WERI-Rb-1 (cell line): ENCODE results near the gene EDNRB.
"Not testable (repeated sequence)": the region's sequence is repeated elsewhere in the genome, so short reads cannot be mapped to it uniquely, and the experiment has no call there.

Source experiments
- DNase-seq: peaks from one replicate; pipeline ENCODE4 v3.0.0-alpha.2; 2020
- H3K27ac ChIP-seq: fragments of 250-450 bp; sonication (Bioruptor Pico); 2 replicates; pipeline ENCODE4 v1.5.1; 2020; ENCODE audit warnings: mild to moderate bottlenecking, moderate library complexity
- H3K27me3 ChIP-seq: fragments of 250-450 bp; sonication (Bioruptor Pico); 2 replicates; pipeline ENCODE4 v1.5.1; 2021; ENCODE audit warnings: mild to moderate bottlenecking, low read depth, moderate library complexity; ENCODE audit not compliant: insufficient read depth, severe bottlenecking
- H3K36me3 ChIP-seq: fragments of 250-450 bp; sonication (Bioruptor Pico); 2 replicates; pipeline ENCODE4 v1.5.1; 2020; ENCODE audit warnings: mild to moderate bottlenecking, moderate library complexity
- H3K4me3 ChIP-seq: 2 replicates; pipeline ENCODE4 v1.5.1; 2011; ENCODE audit warnings: low read depth, mild to moderate bottlenecking, control low read depth, low read length
- H3K9me3 ChIP-seq: fragments of 250-450 bp; sonication (Bioruptor Pico); 2 replicates; pipeline ENCODE4 v1.5.1; 2021; ENCODE audit warnings: mild to moderate bottlenecking, moderate library complexity; ENCODE audit not compliant: severe bottlenecking
- CTCF ChIP-seq: IDR thresholded peaks from 2 replicates; pipeline ENCODE4 v1.5.1; 2011; ENCODE audit warnings: low read depth, mild to moderate bottlenecking, control low read depth, inconsistent platforms, low read length

EDNRB gene

DNA sequence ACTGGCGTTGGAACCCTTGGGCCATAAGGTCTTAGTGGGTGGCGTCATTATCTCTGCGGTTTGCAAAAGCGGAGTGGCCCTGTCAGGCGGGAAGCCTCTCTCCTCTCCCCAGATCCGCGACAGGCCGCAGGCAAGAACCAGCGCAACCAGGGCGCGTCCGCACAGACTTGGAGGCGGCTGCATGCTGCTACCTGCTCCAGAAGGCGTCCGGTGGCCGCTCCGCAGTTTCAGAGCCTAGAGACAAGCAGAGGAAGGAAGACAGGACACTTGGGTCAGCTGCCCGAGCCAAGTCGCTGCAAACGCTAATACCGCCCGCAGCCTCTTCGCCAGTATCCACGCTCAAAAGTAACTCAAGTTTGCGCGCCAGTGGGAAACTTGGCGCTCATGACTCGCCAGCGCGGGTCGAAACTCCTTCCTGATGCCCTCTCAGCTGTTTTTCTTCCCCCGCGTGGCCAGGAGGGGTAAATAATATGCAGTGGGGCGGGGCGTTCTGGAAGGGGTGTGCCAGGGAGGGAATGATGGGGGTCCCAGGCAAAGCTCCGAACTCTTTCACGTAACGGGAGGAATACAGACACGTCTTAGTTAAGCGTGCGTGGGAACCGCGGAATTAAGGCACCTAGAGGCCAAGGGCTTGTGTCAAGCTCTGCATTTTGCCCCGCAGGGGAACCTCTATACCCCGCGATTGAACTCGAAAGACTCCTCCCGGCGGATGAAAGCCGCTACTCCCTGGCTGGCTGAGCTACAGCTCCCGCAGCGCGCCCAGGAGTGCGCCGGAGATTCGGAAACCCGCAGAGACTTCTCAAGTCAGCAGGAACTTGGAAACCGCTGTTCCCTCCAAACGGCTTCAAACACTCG lies at the start of gene EDNRB:
TSS of gene EDNRB (minus strand) at position 441 of the 855 bp plus-strand sequence. CDS start at position 183, 258 bp downstream.
- Histone ChIP-seq H3K27ac (no peak within 1 kb of the TSS), H3K36me3 (no peaks in the 10 kb centered on the region), H3K9me3 (no peaks in the 10 kb centered on the region), H3K4me3 (peak within 1 kb of the TSS; percentile 69), H3K27me3 (no peaks in the 10 kb centered on the region)
- peak; percentile 27 for DNase-seq
- no peak for TF ChIP-seq CTCF

- no peak for DNase-seq
- Histone ChIP-seq H3K36me3 (no peaks in the 10 kb centered on the region), H3K27me3 (no peaks in the 10 kb centered on the region), H3K9me3 (no peaks in the 10 kb centered on the region), H3K4me3 (no peak overlapping the region), H3K27ac (no peak overlapping the region)
- TF ChIP-seq CTCF = no peak
Measured at GRCh38 chr13:77966671-77967070, 48.0 kb upstream of the EDNRB start.

DNA sequence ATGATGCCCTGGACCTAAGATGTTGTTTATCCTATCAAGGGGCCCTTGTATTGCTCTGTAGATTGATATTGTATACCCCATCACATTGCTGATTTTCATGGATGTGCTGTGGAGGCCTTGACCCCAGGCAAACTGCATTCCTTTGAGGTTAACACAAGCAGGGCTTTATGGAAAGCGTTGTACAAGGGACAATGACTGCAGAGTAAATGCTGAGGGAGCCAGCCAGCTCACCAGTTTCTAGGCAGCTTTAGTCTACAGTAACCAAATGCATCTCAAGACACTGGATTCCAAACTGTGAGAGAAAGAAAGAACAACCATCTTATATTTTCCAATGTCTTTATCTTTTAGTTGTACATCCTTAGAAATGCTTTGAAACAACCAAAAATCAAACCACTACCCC lies 34.1 kb upstream of the EDNRB start:
- Histone ChIP-seq H3K9me3 (no peaks in the 10 kb centered on the region), H3K4me3 (no peak overlapping the region), H3K36me3 (no peaks in the 10 kb centered on the region), H3K27ac (no peak overlapping the region), H3K27me3 (no peaks in the 10 kb centered on the region)
- no peak for TF ChIP-seq CTCF
- DNase-seq = no peak

DNA sequence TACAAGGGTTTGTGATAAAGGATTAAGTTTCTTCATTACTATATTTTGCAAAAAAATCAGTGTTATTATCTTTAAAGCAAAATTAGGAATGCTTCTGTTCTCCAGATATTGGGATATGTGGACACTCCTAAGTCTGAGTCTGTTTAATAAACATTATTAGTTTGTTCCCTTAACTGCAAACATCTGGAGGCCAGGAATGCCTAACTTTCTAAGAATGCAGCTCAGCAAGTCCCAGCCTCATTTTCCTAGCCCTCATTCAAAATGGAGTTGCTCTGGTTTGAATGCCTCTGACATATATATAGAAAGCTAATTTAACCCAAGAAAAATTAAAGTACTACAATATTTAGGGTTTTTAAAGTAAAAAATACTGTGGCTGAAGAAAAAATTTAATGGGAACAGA lies 33.6 kb upstream of the EDNRB start:
- TF ChIP-seq CTCF = no peak
- Histone ChIP-seq H3K27me3 (no peaks in the 10 kb centered on the region), H3K27ac (no peak overlapping the region), H3K36me3 (no peaks in the 10 kb centered on the region), H3K4me3 (no peak overlapping the region), H3K9me3 (no peaks in the 10 kb centered on the region)
- no peak for DNase-seq

DNA sequence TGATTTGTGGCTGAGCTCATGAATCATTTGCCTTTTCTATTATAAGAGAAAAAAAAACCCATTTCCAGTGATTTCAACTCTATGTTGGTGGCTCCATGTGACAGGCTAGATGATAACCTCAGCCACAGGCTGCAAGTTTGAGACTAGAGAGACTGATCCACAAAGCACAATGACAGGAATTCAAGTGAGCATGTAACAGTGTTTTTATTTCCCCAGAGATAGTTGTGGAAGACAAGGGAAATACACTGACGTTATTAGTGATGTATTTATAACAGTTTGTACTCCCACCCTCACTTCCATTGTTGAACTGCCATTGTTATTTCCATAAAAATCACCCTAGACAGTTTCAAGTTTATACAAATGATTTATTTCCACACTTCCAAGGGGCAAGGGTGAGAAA lies 27.9 kb upstream of the EDNRB start:
- Histone ChIP-seq H3K4me3 (no peak overlapping the region), H3K27me3 (no peaks in the 10 kb centered on the region), H3K9me3 (no peaks in the 10 kb centered on the region), H3K36me3 (no peaks in the 10 kb centered on the region), H3K27ac (no peak overlapping the region)
- DNase-seq = no peak
- no peak for TF ChIP-seq CTCF

GRCh38 chr13:77935063-77935462 lies 16.4 kb upstream of the EDNRB start:
- not testable (repeated sequence) for DNase-seq, H3K27ac ChIP-seq, H3K36me3 ChIP-seq, H3K4me3 ChIP-seq, H3K9me3 ChIP-seq, H3K27me3 ChIP-seq
